B cell (primary cell): ENCODE measurements around the gene WWP2.

Experiments used
- CTCF ChIP-seq: fragments of 200-600 bp; IDR thresholded peaks from one replicate; pipeline ENCODE4 v1.8.0; 2022; ENCODE audit warnings: antibody characterized with exemption, mild to moderate bottlenecking
- EZH2 ChIP-seq: IDR thresholded peaks from 2 replicates; pipeline ENCODE4 v1.6.1; 2012; ENCODE audit warnings: borderline replicate concordance, low read depth, mild to moderate bottlenecking, moderate library complexity, low read length; ENCODE audit not compliant: insufficient read depth, poor library complexity, severe bottlenecking

DNA sequence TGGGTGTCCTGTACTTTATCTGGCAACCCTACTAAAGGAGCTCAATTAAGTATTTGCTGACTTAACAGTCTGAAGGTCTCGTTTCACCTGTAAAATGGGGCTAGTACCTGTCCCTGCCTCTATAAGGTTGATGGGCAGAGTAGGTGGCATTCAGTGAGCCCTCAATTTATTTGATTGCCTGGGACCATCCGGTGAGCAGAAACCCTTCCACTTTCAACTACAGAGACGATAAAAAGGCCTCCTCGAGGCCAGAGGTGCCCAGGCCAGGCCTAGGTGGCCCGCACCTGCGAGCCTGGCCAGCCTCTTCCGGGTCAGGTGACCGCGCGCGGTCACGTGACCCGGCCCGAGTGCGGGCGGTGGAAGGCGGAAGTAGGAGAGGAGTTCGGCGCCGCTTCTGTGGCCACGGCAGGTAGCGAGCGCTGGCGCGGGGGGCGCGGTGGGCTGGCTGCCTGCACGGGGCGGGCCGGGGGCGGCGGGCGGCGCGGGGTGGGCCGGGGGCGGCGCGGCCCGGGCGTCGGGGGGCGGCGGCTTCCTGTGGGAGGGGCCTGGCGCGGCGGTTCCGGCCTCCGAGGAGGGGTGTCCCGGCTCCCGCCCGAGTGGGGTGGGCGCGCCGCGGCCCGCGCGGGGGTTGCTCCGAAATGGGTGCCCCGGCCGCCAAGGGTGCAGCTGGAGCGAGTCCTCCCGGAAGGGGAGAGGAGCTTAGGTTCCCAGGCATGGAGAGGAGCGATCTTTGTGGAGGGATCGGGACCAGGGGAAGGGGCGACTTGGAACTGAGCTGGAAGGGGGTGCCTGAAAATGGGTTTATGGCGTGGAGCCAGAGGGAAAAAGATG is at the start of gene WWP2:
- no peak for TF ChIP-seq CTCF
- no peak for TF ChIP-seq EZH2
